HT1080 (cell line): ENCODE measurements around the gene TFPI. TPM values are rescaled to one million over a fixed set of nuclear protein-coding genes. Genes with fewer than 3 reads are reported as not detected.

Experiments used
- DNase-seq: peaks from one replicate; pipeline ENCODE4 v3.0.0-alpha.2; 2015; ENCODE audit warnings: low read depth
- small RNA-seq: library from RNA; depleted of rRNA; stranded (forward); fragments of <200 nt; gene quantifications from one replicate; pipeline ENCODE3, GENCODE V24; 2014
- total RNA-seq: library from RNA; depleted of rRNA; stranded (reverse); fragments of >200 nt; shearing (Covaris generic); gene quantifications from 2 replicates; pipeline ENCODE4 v1.2.3, GENCODE V29; 2014; rRNA removed

TFPI gene
- total RNA-seq, 1 experiment from 2014 or later: 0.03 TPM

GRCh38 chr2:187421519-187421918 lies 132.7 kb downstream of the TFPI start:
- no peak for DNase-seq

GRCh38 chr2:187419808-187420207 lies 134.4 kb downstream of the TFPI start:
- no peak for DNase-seq

- no peak for DNase-seq
Observed at GRCh38 chr2:187415449-187415848, 138.8 kb downstream of the TFPI start.

Small RNA genes lying within 50 kb of the gene (small RNA-seq; reads per million reads assigned to genes)
- gene GAPDHP59: not detected

Other genes starting within 250 kb of the TFPI start
- gene CALCRL, start 106.2 kb downstream of the TFPI start, total RNA-seq: 0.56 TPM in 1 of 2 replicates, not detected in the other